HG03064 (cell line): Measurements from ENCODE around the gene PDXK.

Experiments
- ATAC-seq: cut with Tn5 transposase; IDR thresholded peaks from one replicate; pipeline ENCODE4 v1.9.1; 2021; ENCODE audit warnings: low read depth; ENCODE audit not compliant: unreplicated experiment

The PDXK gene

GRCh38 chr21:43739621-43740435, 20.9 kb downstream of the PDXK start:
- no peak for ATAC-seq

GRCh38 chr21:43740497-43741156, 21.7 kb downstream of the PDXK start:
- no peak for ATAC-seq

GRCh38 chr21:43741423-43742096, 22.6 kb downstream of the PDXK start:
- no peak for ATAC-seq

- no peak for ATAC-seq
These were observed 25.0 kb downstream of the PDXK start for GRCh38 chr21:43743947-43744346.

- ATAC-seq = no peak
These were observed 25.8 kb downstream of the PDXK start for GRCh38 chr21:43744725-43745124.

- ATAC-seq = no peak
These were observed 27.0 kb downstream of the PDXK start for GRCh38 chr21:43745772-43746517.

- ATAC-seq = no peak
These were observed 29.7 kb downstream of the PDXK start for GRCh38 chr21:43748622-43749021.

GRCh38 chr21:43749651-43750262, 30.8 kb downstream of the PDXK start:
- ATAC-seq = no peak

GRCh38 chr21:43750339-43751033, 31.6 kb downstream of the PDXK start:
- no peak for ATAC-seq

- ATAC-seq = no peak
These were observed 33.1 kb downstream of the PDXK start for GRCh38 chr21:43751955-43752591.

- ATAC-seq = no peak
These were observed 34.0 kb downstream of the PDXK start for GRCh38 chr21:43752758-43753438.

GRCh38 chr21:43753439-43753799, 34.5 kb downstream of the PDXK start:
- no peak for ATAC-seq

GRCh38 chr21:43754948-43755781, 36.2 kb downstream of the PDXK start:
- ATAC-seq = no peak

- no peak for ATAC-seq
These were observed 37.1 kb downstream of the PDXK start for GRCh38 chr21:43755820-43756594.

- ATAC-seq = no peak
These were observed 38.7 kb downstream of the PDXK start for GRCh38 chr21:43757601-43758000.

- ATAC-seq = no peak
These were observed 39.2 kb downstream of the PDXK start for GRCh38 chr21:43758111-43758641.

GRCh38 chr21:43758811-43759210, 39.9 kb downstream of the PDXK start:
- ATAC-seq = no peak
